HG03095 (cell line): ENCODE measurements around the gene WNT9A.

ENCODE experiments used
- ATAC-seq: cut with Tn5 transposase; IDR thresholded peaks from one replicate; pipeline ENCODE4 v1.9.1; 2021; ENCODE audit warnings: moderate library complexity; ENCODE audit not compliant: unreplicated experiment

The WNT9A gene

GRCh38 chr1:227955808-227956207 lies 8.1 kb upstream of the WNT9A start:
- ATAC-seq, result no peak

- ATAC-seq, result no peak
Observed at GRCh38 chr1:227954163-227954850, 6.6 kb upstream of the WNT9A start.

GRCh38 chr1:227953022-227953412 lies 5.3 kb upstream of the WNT9A start:
- no peak for ATAC-seq

- ATAC-seq, result no peak
Observed at GRCh38 chr1:227952374-227953021, 4.8 kb upstream of the WNT9A start.

- ATAC-seq, result no peak
Observed at GRCh38 chr1:227951624-227952373, 4.1 kb upstream of the WNT9A start.

- ATAC-seq, result no peak
Observed at GRCh38 chr1:227950735-227951346, 3.1 kb upstream of the WNT9A start.

GRCh38 chr1:227949954-227950734 lies 2.4 kb upstream of the WNT9A start:
- no peak for ATAC-seq

- no peak for ATAC-seq
Observed at GRCh38 chr1:227949341-227949921, 1.7 kb upstream of the WNT9A start.

DNA sequence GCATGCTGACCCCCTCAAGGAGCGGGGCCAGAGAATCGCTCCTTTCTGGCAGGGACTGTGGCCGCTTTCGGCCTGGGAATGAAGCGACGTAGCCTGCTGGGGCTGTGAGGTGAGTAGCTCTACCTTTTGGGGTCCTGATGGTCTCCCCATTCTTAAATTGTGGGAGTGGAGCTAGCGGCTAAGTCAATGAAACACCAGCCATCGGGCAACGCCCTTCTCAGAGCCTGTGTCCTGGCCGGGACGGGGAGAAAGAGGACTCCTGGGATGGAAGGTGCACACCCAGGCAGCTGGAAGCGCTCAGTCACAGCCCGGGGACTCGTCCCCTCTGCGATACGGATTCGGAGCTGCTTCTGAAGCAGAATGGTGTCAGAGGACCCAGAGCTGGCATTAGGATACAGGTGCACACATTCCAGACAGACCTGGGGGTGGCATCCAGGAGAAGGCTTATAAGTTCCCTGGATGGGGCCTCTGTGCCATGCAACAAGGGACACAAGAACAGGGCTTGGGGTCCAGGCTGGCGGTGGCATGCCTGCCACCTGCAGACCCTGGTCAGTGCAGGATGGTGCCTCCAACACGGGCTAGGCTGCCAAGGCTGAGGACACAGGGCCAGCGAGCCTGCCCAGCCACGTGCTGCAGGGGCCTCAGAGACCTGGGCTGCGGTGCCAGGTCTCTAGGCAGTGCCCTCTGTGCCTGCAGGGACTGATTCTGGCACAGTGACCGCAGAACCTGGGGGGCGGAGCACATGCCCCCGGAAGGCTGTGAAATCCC lies 945 bp upstream of the WNT9A start:
- no peak for ATAC-seq

DNA sequence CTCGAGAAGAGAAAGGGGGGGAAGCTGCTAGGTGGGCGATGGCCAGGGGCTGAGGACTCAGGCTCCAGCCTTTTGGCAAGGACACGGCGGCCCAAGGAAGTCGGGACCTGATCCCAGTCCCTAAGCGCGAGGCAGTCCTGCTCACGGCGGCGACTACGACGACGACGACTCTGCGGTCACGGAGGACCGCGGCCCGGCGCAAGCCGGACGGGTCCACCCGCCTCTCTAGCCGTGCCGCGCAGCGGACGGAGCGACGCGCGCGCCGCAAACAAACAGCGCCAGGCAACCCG lies 401 bp downstream of the WNT9A start:
- no peak for ATAC-seq

DNA sequence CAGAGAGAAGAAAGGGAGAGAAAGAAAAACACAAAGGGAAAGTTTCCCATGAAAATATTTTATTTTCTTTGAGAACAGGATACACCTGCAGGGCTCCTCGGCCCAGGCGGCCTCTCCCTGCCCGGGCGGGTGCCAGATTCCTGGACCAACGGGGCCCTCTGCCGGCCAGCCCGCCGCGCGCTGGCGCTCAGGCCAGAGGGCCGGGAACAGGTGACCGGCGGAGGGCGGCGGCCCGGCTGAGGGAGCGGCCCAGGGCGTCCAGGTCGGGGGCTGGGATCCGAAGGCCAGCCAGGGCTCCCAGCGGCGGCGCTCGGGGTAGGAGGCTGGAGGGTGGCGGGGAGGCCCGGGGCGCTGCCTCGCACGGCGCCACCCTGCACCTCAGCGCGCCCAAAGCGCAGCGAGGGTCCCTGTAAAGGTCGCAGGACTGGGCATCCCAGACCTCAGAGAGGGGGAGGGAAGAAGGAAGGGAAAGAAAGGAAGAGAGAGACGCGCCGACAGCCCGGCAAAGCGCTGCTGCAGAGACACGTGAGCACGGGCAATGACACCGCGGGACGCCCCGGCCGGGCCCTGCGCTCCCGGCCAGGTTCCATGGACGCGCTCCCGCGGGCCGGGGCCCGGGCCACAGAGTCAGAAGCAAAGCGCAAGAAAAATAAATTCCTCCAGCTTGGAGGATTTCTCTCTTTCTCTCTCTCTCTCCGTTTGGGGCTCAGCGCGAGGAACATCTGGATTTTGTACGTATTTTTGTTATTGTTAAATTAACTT lies 927 bp downstream of the WNT9A start:
- peak; percentile 65 for ATAC-seq

- ATAC-seq, result peak; percentile 32
Observed at GRCh38 chr1:227945891-227946623, 1.7 kb downstream of the WNT9A start.

DNA sequence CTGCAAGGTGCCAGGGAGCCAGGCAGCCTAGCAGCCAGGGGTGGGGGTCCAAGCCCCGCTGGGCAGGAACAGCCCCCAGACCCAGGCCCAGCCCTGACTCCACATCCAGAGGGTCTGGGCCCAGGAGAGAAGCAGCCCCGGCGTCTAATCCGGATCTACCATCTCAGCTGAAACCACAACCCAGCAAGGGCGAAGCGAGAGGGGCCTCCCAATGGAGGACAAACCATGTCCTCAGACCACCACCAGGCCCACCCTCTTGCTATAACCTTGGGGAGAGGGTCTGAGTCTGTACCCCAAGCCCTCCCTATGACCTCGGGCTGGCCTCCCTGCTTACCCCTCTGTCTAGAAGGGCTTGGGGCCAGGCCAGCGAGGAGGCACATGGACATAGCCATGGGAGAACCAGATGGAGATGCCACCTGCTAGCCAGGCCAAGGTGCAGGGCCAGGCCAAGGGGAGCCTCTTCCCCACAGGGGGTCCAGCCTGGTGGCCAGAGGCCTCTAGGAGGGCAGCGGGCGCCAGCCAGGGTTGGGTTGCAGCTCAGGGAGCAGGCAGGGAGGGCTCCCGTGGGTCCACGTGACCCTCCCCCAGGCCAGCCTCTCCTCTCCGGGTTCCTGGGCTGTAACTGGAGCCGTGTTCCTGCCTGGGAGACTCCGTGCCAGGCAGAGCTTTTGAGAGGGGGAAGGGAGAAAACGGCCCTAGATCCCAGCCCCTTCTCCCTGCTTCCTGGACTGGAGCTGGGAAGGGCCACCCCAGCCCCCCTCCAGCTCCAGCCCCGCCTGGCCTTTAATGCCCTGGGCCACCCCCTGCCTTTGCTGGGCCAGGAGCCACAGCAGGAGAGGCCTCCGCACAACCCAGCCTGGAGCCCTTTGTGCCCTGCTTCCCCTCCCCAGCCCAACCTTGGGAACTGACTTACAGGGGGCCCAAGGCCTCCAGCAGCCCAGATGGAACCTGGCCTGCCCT lies 2.5 kb downstream of the WNT9A start:
- ATAC-seq, result no peak

- ATAC-seq, result no peak
Observed at GRCh38 chr1:227944090-227944930, 3.4 kb downstream of the WNT9A start.

GRCh38 chr1:227943381-227944089 lies 4.2 kb downstream of the WNT9A start:
- no peak for ATAC-seq

DNA sequence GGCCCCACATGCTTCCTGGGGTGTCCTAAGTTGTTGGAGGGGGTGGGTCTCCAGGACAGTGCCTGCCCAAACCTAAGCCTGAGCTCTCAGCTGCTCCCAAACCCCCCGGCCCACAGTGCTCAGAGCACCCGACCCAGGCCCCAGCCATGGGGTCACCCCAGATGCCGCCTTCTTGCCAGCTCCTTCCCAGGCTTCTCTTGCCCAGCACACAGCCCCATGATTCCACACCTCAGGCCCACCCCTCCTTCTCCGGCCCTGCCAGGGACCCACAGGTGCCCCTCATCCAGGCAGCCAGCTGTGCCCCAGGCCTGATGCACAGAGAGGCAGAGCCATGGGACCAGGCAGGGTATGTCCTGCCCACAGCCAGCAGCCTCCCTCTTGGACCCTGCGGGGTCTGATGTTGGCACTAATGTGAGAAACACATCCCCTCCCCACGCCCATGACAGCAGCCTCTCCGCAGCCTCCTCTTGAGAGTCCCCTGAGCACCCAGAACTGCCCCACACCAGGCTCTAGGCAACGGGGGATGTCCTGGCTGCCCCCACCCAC lies 4.9 kb downstream of the WNT9A start:
- ATAC-seq, result no peak
